Measurements from ENCODE around the gene PISD. TPM values are rescaled to one million over a fixed set of nuclear protein-coding genes. Genes with fewer than 3 reads are reported as not detected.

PISD gene
- polyA plus RNA-seq, 12 donors = 14.6 to 42.0 (median 18.3) TPM; not detected in 1

GRCh38 chr22:31654408-31654807 lies 7.6 kb downstream of the PISD start:
- no peak for DNase-seq

- no peak for DNase-seq
Measured at GRCh38 chr22:31653944-31654343, 8.1 kb downstream of the PISD start.

GRCh38 chr22:31652911-31653684 lies 8.9 kb downstream of the PISD start:
- no peak for DNase-seq

- no peak for DNase-seq
Measured at GRCh38 chr22:31652088-31652487, 9.9 kb downstream of the PISD start.

- DNase-seq = no peak
Measured at GRCh38 chr22:31651664-31652063, 10.4 kb downstream of the PISD start.

- no peak for DNase-seq
Measured at GRCh38 chr22:31650391-31650790, 11.6 kb downstream of the PISD start.

- no peak for DNase-seq
Measured at GRCh38 chr22:31647523-31648320, 14.3 kb downstream of the PISD start.

- no peak for DNase-seq
Measured at GRCh38 chr22:31647066-31647465, 14.9 kb downstream of the PISD start.

GRCh38 chr22:31646186-31647019 lies 15.6 kb downstream of the PISD start:
- no peak for DNase-seq

GRCh38 chr22:31639436-31640039 lies 22.5 kb downstream of the PISD start:
- DNase-seq = no peak

GRCh38 chr22:31637891-31638618 lies 24.0 kb downstream of the PISD start:
- no peak for DNase-seq

GRCh38 chr22:31637447-31637890 lies 24.5 kb downstream of the PISD start:
- no peak for DNase-seq

- no peak for DNase-seq
Measured at GRCh38 chr22:31635638-31636306, 26.2 kb downstream of the PISD start.

GRCh38 chr22:31631436-31631835 lies 30.6 kb downstream of the PISD start:
- DNase-seq = no peak

- peak; percentile 66 for DNase-seq
Measured at GRCh38 chr22:31630331-31631329, 31.4 kb downstream of the PISD start.

- DNase-seq = no peak
Measured at GRCh38 chr22:31629741-31630184, 32.3 kb downstream of the PISD start.

- no peak for DNase-seq
Measured at GRCh38 chr22:31628969-31629708, 32.9 kb downstream of the PISD start.

- no peak for DNase-seq
Measured at GRCh38 chr22:31628362-31628761, 33.7 kb downstream of the PISD start.

Data from muscle of arm (tissue), 12 donors.